Osteocyte (in vitro differentiated cells): Measurements from ENCODE around the gene ARMC5. TPM values are rescaled to one million over a fixed set of nuclear protein-coding genes. Genes with fewer than 3 reads are reported as not detected.

Experiments
- DNase-seq: peaks from one replicate; pipeline ENCODE4 v3.0.0; 2021; ENCODE audit warnings: mixed read lengths; ENCODE audit not compliant: unreplicated experiment; ENCODE audit errors: extremely low spot score
- H3K27ac Mint-ChIP-seq: one replicate; pipeline ENCODE4 v1.8.0; 2021; ENCODE audit warnings: mild to moderate bottlenecking, mixed read lengths; ENCODE audit not compliant: unreplicated experiment
- H3K27me3 Mint-ChIP-seq: one replicate; pipeline ENCODE4 v1.8.0; 2021; ENCODE audit warnings: mixed read lengths; ENCODE audit not compliant: unreplicated experiment
- H3K36me3 Mint-ChIP-seq: one replicate; pipeline ENCODE4 v1.8.0; 2021; ENCODE audit warnings: mixed read lengths; ENCODE audit not compliant: unreplicated experiment
- H3K4me1 Mint-ChIP-seq: one replicate; pipeline ENCODE4 v1.8.0; 2021; ENCODE audit warnings: mixed read lengths; ENCODE audit not compliant: unreplicated experiment
- H3K4me3 Mint-ChIP-seq: one replicate; pipeline ENCODE4 v1.8.0; 2021; ENCODE audit warnings: mild to moderate bottlenecking, moderate library complexity, mixed read lengths; ENCODE audit not compliant: unreplicated experiment
- H3K9me3 Mint-ChIP-seq: one replicate; pipeline ENCODE4 v1.8.0; 2021; ENCODE audit warnings: mixed read lengths; ENCODE audit not compliant: unreplicated experiment
- total RNA-seq: library from RNA; stranded (reverse); gene quantifications from 2 replicates; pipeline ENCODE4 v1.2.1, GENCODE V29; 2021
- TF ChIP-seq, protein P1 (sequence below): fragments of 200-600 bp; sonication (generic); IDR thresholded peaks from 2 replicates; pipeline ENCODE4 v1.5.0; 2021; ENCODE audit warnings: antibody characterized with exemption, mild to moderate bottlenecking, moderate library complexity

The ARMC5 gene
- total RNA-seq, 1 donor from 2014 or later: 12.8 TPM

DNA sequence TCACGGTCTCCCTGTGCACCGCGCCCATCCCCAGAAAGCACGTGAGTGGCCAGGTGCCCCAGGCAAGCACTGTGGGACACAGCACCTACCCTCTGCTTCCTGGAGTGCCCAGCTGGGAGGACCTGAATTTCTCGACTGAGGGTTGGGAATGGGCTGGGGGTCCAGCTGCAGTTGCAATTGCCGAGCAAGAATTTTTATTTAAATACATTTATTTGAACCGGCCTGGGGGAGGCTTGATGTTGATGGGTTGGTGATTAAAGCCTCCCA is 29.9 kb downstream of the ARMC5 start:
- Mint-ChIP-seq H3K36me3 (peaks cover 26% of the 10 kb centered on the region), H3K9me3 (no peaks in the 10 kb centered on the region), H3K4me1 (peaks cover 10% of the 10 kb centered on the region), H3K27ac (no peak overlapping the region), H3K4me3 (no peak overlapping the region), H3K27me3 (peaks cover 3% of the 10 kb centered on the region)
- TF ChIP-seq, protein P1, sequence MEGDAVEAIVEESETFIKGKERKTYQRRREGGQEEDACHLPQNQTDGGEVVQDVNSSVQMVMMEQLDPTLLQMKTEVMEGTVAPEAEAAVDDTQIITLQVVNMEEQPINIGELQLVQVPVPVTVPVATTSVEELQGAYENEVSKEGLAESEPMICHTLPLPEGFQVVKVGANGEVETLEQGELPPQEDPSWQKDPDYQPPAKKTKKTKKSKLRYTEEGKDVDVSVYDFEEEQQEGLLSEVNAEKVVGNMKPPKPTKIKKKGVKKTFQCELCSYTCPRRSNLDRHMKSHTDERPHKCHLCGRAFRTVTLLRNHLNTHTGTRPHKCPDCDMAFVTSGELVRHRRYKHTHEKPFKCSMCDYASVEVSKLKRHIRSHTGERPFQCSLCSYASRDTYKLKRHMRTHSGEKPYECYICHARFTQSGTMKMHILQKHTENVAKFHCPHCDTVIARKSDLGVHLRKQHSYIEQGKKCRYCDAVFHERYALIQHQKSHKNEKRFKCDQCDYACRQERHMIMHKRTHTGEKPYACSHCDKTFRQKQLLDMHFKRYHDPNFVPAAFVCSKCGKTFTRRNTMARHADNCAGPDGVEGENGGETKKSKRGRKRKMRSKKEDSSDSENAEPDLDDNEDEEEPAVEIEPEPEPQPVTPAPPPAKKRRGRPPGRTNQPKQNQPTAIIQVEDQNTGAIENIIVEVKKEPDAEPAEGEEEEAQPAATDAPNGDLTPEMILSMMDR: no peak
- no peak for DNase-seq

GRCh38 chr16:31489616-31490584 is 30.6 kb downstream of the ARMC5 start:
- Mint-ChIP-seq H3K4me3 (no peak overlapping the region), H3K27ac (no peak overlapping the region), H3K4me1 (peaks cover 9% of the 10 kb centered on the region), H3K9me3 (no peaks in the 10 kb centered on the region), H3K27me3 (peaks cover 3% of the 10 kb centered on the region), H3K36me3 (peaks cover 29% of the 10 kb centered on the region)
- DNase-seq: no peak
- TF ChIP-seq, protein P1: no peak

GRCh38 chr16:31491778-31492418 is 32.6 kb downstream of the ARMC5 start:
- DNase-seq: no peak
- H3K27me3 Mint-ChIP-seq: peaks cover 3% of the 10 kb centered on the region
- peaks cover 34% of the 10 kb centered on the region for H3K36me3 Mint-ChIP-seq
- no peak overlapping the region for H3K4me3 Mint-ChIP-seq
- no peaks in the 10 kb centered on the region for H3K9me3 Mint-ChIP-seq
- peaks cover 9% of the 10 kb centered on the region for H3K4me1 Mint-ChIP-seq
- no peak overlapping the region for H3K27ac Mint-ChIP-seq
- TF ChIP-seq, protein P1: no peak

GRCh38 chr16:31493506-31494125 is 34.3 kb downstream of the ARMC5 start:
- Mint-ChIP-seq H3K36me3 (peaks cover 39% of the 10 kb centered on the region), H3K9me3 (no peaks in the 10 kb centered on the region), H3K27ac (no peak overlapping the region), H3K27me3 (no peaks in the 10 kb centered on the region), H3K4me3 (no peak overlapping the region), H3K4me1 (peaks cover 4% of the 10 kb centered on the region)
- no peak for DNase-seq
- TF ChIP-seq, protein P1: no peak

GRCh38 chr16:31496670-31497069 is 37.4 kb downstream of the ARMC5 start:
- H3K4me3 Mint-ChIP-seq: no peak overlapping the region
- H3K4me1 Mint-ChIP-seq: no peaks in the 10 kb centered on the region
- H3K27ac Mint-ChIP-seq: no peak overlapping the region
- no peaks in the 10 kb centered on the region for H3K9me3 Mint-ChIP-seq
- TF ChIP-seq, protein P1: no peak
- no peaks in the 10 kb centered on the region for H3K27me3 Mint-ChIP-seq
- peaks cover 35% of the 10 kb centered on the region for H3K36me3 Mint-ChIP-seq
- DNase-seq: no peak
